H7 (cell line): Measurements from ENCODE around the gene SUOX. TPM values are rescaled to one million over a fixed set of nuclear protein-coding genes. Genes with fewer than 3 reads are reported as not detected.
A peak's percentile ranks its signal among the peaks of the same experiment; 100 is the strongest.

ENCODE experiments used
- DNase-seq: peaks from one replicate; pipeline ENCODE4 v3.0.0; 2012
- H3K27me3 ChIP-seq: 2 replicates; pipeline ENCODE4 v1.6.0; 2011; ENCODE audit warnings: mild to moderate bottlenecking, low read length; ENCODE audit not compliant: control insufficient read depth, insufficient read depth
- H3K36me3 ChIP-seq: replicated peaks from 2 replicates; pipeline ENCODE4 v1.5.1; 2011; ENCODE audit warnings: low read length; ENCODE audit not compliant: control insufficient read depth, insufficient read depth
- H3K4me3 ChIP-seq: 2 replicates; pipeline ENCODE4 v1.5.1; 2011; ENCODE audit warnings: low read depth, mild to moderate bottlenecking, control low read depth, low read length, moderate library complexity; ENCODE audit not compliant: insufficient read depth
- total RNA-seq: library from RNA; depleted of rRNA; stranded (reverse); fragments of >200 nt; shearing (Covaris generic); gene quantifications from 2 replicates; pipeline ENCODE4 v1.2.3, GENCODE V29; 2014; rRNA removed

SUOX gene
- 24.0 and 27.2 TPM in 2 replicates for total RNA-seq

DNA sequence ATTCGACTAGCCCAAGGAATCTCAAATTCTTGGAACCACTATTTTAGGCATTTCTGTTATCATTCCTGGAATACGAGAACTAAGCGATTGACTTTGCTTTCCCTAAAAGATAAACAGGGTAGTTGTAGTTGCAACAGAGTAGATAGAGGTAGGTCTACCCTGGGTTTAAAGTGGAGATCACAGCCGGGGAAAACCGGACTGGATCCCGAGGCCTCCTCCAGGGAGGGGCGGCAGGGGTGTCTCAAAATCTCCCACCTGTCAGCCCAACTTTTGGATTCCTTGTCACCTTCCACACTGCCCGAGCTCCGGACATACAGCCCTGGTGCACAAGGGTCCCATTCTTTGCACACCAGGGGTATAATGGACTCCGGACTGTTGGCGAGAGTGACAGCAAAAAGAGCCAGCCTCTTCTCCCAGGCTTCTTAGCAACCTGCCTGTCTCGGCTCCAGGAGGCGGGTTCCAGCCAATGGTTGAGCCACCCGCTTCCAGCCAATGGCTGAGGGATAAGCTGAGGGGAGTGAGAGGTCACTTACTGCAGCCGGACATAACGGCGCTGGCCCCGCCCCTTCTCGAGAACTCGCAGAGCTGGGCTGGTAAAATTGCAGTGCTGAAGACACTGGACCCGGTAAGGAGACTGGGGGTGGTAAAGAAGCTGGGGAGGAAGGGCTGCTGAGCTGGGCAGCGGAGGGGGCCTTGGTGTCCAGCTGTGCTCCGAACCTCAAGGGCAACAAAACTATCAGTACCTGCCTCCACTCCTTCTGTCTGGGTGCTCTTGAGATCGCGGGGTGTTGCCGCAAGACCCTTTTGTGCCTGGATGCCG lies at the start of gene SUOX:
TSS of gene SUOX (plus strand) at position 562 of the 820 bp plus-strand sequence. CDS start 4,946 bp downstream, outside the sequence.
- Histone ChIP-seq H3K27me3 (no peaks in the 10 kb centered on the region), H3K36me3 (peaks cover 22% of the 10 kb centered on the region), H3K4me3 (peak within 1 kb of the TSS; percentile 95)
- peak; percentile 97 for DNase-seq

DNA sequence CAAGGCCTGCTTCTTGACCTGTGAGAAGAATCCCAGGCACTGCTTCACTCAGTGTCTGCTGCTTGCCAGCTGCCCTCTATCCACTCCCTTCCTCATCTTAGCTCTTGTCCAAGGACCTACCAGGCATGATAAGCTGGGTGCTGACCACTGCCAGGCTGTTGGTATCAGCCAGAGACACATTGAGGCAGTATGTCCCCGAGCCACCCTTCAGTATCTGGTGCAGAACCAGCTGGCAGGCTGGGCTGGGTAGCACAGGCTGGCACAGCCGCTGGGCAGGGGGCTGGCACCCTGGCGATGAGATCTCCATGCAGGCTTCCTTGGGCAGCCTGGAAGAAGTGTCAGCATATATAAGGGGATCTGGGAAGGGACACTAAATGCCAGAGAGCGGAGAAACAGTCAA lies 41.7 kb upstream of the SUOX start:
- Histone ChIP-seq H3K36me3 (peaks cover 9% of the 10 kb centered on the region), H3K27me3 (no peaks in the 10 kb centered on the region; the same call in 1 of the 2 replicates), H3K4me3 (no peak overlapping the region)
- peak; percentile 2 for DNase-seq

DNA sequence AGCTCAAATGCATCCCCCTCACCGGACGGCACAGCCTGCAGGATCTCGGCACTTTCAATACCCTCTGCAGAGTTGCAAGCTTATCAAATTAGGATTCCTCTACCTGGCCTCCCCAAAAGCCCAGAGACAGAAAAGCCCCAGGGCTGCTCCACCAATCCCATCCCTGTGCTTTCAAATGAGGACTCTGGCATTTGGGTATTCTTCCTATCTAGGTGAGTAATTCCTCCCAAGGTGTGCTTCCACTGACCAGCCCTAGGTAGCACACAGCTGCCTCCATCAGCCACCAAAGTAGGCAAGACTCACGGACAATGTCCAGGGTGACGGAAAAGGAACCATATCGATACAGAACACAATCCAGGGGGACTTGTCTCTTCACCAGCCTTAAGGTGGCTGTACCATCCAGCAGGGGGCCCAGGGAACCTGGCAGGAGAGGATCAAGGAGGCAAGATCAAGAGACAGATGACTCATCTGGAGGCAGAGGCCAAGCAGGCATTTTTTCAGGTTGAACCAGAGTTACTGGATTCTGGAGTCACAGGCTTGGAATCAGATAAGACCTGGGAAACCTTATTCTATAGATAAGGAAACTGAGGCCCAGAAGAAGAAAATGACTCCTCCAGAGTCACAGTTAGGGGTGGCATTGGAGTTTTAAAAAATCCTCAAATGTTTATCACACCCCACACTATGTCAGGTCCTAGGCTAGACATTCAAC lies 41.1 kb upstream of the SUOX start:
- DNase-seq, result peak; percentile 52
- peaks cover 9% of the 10 kb centered on the region for H3K36me3 ChIP-seq

DNA sequence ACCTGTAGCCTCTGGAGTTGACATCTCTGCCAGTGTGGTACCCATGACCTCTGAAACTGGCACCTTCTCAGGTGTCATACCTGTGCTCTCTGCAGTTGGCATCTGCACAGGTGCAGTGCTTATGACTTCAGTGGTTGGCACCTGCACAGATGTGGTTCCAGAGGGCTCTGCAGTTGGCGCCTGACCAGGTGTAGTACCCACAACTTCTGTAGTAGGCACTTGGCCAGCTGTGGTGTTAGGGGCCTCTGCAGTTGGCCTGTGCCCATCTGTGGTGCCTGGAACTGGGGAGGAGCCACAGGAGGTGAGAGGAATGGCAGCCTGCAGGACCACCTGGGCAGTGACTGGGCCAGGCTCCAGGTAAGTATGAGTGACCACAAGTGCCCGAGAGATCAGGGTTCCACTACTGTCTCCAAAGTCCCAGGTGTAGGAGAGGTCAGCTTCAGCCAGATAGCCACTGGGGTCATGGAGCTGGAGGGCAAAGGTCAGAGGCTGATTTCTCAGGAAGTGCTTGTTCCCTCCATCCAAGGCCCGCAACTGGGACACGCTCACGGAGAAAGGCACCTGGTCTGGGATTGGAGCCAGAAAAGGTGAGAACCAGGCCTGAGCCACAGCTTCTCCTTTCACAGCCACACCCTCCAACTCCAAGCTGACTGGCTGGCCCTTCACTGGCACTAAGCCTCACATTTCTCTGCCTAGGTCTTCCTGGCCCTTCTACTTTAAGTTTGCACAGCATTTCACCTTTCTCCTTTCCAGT lies 39.8 kb upstream of the SUOX start:
- H3K36me3 ChIP-seq, result peaks cover 5% of the 10 kb centered on the region
- peak; percentile 6 for DNase-seq

More for the DNA sequence above, 41.1 kb upstream of the SUOX start:
- Histone ChIP-seq H3K4me3 (no peak overlapping the region), H3K27me3 (no peaks in the 10 kb centered on the region; the same call in 1 of the 2 replicates)

DNA sequence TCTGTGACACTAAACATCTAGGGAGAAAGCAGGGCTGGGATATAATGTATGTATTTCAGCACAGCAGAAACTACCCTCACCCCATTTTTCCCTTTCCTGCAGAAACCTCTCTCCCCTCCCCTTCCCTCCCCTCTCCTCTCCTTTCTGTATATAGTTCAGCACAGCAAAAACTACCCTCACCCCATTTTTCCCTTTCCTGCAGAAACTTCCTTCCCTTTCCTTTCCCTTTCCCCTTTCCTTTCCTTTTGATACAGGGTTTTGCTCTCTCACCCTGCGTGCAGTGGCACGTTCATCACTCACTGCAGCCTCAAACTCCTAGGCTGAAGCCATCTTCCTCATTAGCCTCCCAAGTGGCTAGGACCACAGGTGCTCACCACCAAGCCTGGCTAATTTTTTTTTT lies 33.3 kb upstream of the SUOX start:
- no peak for DNase-seq
- Histone ChIP-seq H3K4me3 (no peak overlapping the region), H3K36me3 (peaks cover 5% of the 10 kb centered on the region), H3K27me3 (no peaks in the 10 kb centered on the region)

More for the DNA sequence above, 39.8 kb upstream of the SUOX start:
- Histone ChIP-seq H3K27me3 (no peaks in the 10 kb centered on the region), H3K4me3 (no peak overlapping the region)

DNA sequence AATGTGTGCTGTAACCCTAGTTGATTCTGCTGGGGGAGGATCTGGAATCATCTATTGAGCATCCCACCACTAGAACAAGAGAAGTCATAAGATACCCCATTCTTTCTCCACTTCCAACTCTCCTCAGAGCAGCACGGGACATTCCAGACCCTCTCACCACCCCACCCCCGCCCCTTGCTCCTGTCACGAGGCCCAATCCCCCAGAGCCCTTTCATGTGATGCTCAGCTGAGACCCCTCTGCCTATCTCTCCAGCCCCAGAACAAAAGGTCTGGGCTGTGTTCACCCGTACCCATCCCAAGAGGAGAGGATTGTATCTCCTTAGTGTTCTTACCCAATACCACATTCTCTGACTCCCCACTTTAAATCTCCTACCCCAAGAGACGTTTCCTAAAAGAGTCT lies 31.8 kb upstream of the SUOX start:
- no peaks in the 10 kb centered on the region for H3K27me3 ChIP-seq
- peaks cover 8% of the 10 kb centered on the region for H3K36me3 ChIP-seq
- H3K4me3 ChIP-seq, result peak overlapping the region; percentile 55; the same call in 1 of the 2 replicates
- DNase-seq, result peak; percentile 64

DNA sequence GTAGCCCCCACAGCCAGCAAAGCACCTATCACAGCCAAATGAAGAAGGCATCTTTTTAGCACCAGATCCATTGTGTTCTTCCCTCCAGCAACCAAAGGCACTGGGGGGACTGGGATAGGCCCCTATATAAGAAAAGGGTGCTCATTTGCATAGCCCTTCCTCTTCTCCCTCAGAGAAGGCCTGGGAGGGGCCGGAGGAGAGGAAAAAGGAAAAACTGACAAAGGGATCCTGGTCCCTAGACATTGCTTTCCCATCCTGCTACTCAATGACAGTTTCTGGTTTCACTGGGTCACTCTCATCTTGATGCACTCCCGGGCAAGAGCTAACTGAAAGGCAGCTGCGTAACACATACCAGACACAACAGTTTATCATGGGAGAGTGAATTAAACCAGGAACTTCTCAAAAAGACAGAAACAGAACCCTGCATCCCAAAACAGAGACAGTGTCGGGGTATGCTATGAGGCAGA lies 31.1 kb upstream of the SUOX start, which contains the start of gene PMEL:
TSS of gene PMEL (minus strand) at position 102 of the 467 bp plus-strand sequence. CDS start at position 71, 31 bp downstream.
- peaks cover 8% of the 10 kb centered on the region for H3K36me3 ChIP-seq

DNA sequence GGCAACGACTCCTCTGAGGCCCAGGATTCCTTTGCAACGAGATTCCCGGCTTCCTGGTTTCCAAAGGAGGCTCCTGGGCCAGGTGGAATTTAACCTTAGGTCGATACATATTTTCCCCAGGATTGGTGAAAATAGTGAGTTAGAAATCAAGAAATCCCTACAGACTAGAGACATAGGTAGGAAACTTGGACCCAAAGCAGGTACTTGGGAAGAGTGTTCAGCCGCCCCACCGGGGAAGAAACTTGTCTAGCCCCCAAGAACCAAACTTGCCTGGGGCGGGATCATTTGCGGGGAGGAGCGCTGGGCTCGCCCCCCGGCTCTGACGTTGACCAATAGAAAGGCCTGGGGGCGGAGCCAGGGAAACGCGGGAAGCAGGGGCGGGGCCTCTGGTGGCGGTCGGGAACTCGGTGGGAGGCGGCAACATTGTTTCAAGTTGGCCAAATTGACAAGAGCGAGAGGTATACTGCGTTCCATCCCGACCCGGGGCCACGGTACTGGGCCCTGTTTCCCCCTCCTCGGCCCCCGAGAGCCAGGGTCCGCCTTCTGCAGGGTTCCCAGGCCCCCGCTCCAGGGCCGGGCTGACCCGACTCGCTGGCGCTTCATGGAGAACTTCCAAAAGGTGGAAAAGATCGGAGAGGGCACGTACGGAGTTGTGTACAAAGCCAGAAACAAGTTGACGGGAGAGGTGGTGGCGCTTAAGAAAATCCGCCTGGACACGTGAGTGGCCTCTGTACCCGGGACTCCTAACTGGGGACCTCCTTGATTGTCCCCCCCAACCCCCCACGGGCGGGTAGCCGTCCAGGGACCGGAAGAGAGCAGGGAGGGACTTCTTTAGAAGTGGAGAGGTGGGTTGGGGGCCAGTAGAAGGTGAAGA lies 30.4 kb upstream of the SUOX start, which contains the start of gene CDK2:
TSS of gene CDK2 (plus strand) at position 423 of the 874 bp plus-strand sequence. CDS start at position 602, 179 bp downstream.
- peaks cover 13% of the 10 kb centered on the region for H3K36me3 ChIP-seq
- H3K4me3 ChIP-seq, result peak within 1 kb of the TSS; percentile 55
- H3K27me3 ChIP-seq, result no peaks in the 10 kb centered on the region
- DNase-seq, result peak; percentile 96

More for the DNA sequence above, 31.1 kb upstream of the SUOX start, which contains the start of gene PMEL:
- peak; percentile 81 for DNase-seq
- Histone ChIP-seq H3K4me3 (peak within 1 kb of the TSS; percentile 55), H3K27me3 (no peaks in the 10 kb centered on the region)

DNA sequence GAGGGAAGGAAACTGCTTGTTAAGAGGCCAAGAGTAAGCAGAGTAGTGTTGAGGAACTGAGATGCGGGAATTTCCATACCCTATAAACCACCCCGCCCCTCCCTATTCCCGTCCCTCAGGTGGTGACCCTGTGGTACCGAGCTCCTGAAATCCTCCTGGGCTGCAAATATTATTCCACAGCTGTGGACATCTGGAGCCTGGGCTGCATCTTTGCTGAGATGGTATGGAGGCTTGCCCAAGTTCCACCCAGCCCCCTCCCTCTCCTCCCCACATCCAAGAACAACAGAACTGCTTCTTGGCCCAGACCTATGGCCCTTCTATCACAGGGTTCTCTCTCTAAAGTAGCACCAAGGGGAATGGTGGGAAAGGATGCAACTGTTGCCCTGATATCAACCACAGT lies 27.7 kb upstream of the SUOX start:
- Histone ChIP-seq H3K4me3 (no peak overlapping the region), H3K27me3 (no peaks in the 10 kb centered on the region), H3K36me3 (peaks cover 15% of the 10 kb centered on the region)
- DNase-seq, result no peak

DNA sequence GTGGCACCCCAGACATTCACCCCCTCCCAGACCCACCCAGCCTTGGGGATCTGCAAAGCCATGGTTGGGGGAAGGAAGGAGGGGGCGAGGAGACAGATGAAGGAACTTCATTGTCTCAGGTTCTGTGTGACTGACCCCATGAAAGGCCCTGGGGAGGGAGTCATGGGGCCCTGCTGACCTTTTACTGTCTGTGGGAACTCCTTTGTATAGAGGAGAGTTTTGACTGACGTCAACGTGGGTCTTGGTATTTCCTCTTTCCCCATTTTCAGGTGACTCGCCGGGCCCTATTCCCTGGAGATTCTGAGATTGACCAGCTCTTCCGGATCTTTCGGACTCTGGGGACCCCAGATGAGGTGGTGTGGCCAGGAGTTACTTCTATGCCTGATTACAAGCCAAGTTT lies 26.3 kb upstream of the SUOX start:
- Histone ChIP-seq H3K4me3 (no peak overlapping the region), H3K27me3 (no peaks in the 10 kb centered on the region), H3K36me3 (peaks cover 15% of the 10 kb centered on the region)
- no peak for DNase-seq

DNA sequence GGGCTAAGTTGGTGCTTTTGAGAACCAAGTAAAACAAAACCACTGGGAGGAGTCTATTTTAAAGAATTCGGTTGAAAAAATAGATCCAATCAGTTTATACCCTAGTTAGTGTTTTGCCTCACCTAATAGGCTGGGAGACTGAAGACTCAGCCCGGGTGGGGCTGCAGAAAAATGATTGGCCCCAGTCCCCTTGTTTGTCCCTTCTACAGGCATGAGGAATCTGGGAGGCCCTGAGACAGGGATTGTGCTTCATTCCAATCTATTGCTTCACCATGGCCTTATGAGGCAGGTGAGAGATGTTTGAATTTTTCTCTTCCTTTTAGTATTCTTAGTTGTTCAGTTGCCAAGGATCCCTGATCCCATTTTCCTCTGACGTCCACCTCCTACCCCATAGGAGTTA lies 25.0 kb upstream of the SUOX start:
- H3K4me3 ChIP-seq, result no peak overlapping the region
- H3K36me3 ChIP-seq, result peaks cover 15% of the 10 kb centered on the region
- no peak for DNase-seq

DNA sequence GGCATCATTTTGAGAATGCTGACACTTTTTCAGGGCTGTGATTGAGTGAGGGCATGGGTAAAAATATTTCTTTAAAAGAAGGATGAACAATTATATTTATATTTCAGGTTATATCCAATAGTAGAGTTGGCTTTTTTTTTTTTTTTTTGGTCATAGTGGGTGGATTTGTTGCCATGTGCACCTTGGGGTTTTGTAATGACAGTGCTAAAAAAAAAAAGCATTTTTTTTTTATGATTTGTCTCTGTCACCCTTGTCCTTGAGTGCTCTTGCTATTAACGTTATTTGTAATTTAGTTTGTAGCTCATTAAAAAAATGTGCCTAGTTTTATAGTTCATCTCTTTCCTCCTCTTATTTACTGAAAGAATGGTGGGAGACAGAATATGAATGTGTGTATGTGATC lies 24.6 kb upstream of the SUOX start:
- Histone ChIP-seq H3K4me3 (peak overlapping the region; percentile 39; the same call in 1 of the 2 replicates), H3K27me3 (no peaks in the 10 kb centered on the region), H3K36me3 (peaks cover 15% of the 10 kb centered on the region)
- no peak for DNase-seq

More for the DNA sequence above, 25.0 kb upstream of the SUOX start:
- H3K27me3 ChIP-seq, result no peaks in the 10 kb centered on the region

DNA sequence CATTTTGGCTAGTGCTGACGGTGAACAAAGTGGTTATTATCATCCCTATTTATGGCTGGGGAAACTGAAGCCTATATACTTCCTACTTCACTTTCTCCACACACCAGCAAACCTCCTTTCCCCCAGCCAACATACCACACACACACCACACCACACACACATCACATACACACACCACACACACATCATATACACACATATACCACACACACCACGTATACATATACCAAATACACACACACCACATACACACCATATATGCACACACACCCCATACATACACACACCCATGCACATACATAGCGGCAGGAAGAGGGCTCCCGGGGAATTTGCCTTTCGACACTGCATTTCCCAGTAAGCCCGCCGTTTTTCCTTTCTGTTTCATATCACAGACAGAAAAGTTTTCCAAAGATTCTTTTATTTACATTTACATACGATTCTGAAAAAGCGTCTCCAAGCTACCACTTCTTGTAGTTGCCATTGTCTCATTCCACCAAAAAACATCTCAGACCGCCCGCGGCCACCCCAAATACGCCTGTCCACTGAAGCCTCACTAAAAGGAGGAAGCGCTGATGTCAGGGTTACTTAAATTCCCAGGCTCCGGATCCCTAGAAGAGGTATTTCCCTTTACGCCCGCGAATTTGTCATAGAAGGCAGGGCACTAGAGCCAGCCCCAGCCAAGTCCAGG lies 24.0 kb upstream of the SUOX start:
- H3K36me3 ChIP-seq, result peaks cover 12% of the 10 kb centered on the region
- no peak for DNase-seq
- no peaks in the 10 kb centered on the region for H3K27me3 ChIP-seq
- H3K4me3 ChIP-seq, result peak overlapping the region; percentile 39
